GM19468 (cell line): ENCODE data around the gene TRAPPC8.
"Not testable (repeated sequence)": the region's sequence is repeated elsewhere in the genome, so short reads cannot be mapped to it uniquely, and the experiment has no call there.

Experiments used
- ATAC-seq: cut with Tn5 transposase; IDR thresholded peaks from one replicate; pipeline ENCODE4 v1.9.1; 2021; ENCODE audit warnings: mild to moderate bottlenecking, moderate library complexity, moderate number of reproducible peaks; ENCODE audit not compliant: unreplicated experiment; ENCODE audit errors: extremely low read depth

Gene TRAPPC8, protein sequence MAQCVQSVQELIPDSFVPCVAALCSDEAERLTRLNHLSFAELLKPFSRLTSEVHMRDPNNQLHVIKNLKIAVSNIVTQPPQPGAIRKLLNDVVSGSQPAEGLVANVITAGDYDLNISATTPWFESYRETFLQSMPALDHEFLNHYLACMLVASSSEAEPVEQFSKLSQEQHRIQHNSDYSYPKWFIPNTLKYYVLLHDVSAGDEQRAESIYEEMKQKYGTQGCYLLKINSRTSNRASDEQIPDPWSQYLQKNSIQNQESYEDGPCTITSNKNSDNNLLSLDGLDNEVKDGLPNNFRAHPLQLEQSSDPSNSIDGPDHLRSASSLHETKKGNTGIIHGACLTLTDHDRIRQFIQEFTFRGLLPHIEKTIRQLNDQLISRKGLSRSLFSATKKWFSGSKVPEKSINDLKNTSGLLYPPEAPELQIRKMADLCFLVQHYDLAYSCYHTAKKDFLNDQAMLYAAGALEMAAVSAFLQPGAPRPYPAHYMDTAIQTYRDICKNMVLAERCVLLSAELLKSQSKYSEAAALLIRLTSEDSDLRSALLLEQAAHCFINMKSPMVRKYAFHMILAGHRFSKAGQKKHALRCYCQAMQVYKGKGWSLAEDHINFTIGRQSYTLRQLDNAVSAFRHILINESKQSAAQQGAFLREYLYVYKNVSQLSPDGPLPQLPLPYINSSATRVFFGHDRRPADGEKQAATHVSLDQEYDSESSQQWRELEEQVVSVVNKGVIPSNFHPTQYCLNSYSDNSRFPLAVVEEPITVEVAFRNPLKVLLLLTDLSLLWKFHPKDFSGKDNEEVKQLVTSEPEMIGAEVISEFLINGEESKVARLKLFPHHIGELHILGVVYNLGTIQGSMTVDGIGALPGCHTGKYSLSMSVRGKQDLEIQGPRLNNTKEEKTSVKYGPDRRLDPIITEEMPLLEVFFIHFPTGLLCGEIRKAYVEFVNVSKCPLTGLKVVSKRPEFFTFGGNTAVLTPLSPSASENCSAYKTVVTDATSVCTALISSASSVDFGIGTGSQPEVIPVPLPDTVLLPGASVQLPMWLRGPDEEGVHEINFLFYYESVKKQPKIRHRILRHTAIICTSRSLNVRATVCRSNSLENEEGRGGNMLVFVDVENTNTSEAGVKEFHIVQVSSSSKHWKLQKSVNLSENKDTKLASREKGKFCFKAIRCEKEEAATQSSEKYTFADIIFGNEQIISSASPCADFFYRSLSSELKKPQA (N-terminal part only)

DNA sequence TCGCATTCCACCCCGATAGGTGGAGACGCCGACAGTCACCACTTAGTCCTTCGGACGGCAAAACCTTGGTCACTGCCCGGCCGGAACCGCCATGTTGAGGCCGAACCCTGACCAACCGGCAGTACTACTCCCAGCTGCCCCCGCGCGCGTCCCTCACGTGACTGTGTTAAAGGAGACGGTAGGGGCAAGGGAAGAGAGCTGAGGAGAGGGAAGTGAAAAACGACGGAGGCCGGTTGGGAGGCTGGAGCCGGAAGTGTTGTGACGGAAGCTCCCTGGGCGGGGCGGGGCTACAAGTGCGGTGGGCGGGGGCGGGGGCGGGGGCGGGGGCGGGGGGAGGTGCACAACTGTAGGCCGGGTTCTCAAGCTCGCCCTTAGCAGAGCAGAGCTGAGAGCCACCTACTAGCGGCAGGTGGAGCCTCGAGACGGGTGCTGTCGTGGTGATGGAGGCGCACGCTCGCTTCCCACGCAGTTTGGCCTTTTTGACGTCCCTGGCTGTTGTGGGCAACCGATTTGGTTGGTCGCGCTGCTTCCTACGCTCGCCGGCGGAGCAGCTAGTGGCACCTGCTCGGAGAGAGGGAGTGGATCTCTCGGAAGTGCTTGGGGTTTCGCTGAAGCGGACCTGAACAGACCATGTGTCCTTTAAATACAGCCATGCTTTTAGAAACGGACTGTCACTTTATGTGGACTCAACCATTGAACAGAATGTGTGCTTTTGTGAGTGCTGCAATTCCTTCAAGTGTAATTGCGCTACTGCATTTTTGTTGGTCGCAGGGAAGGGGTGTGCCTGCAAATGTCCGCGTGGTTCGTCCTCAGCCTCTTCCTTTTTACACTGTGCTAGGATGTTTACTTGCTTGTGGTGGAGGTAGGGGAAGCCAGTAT, at the start of gene TRAPPC8:
Gene TRAPPC8 (minus strand): TSS at position 130 of the 879 bp plus-strand sequence. CDS start 364 bp downstream, outside the sequence.
- ATAC-seq, result peak; percentile 93

DNA sequence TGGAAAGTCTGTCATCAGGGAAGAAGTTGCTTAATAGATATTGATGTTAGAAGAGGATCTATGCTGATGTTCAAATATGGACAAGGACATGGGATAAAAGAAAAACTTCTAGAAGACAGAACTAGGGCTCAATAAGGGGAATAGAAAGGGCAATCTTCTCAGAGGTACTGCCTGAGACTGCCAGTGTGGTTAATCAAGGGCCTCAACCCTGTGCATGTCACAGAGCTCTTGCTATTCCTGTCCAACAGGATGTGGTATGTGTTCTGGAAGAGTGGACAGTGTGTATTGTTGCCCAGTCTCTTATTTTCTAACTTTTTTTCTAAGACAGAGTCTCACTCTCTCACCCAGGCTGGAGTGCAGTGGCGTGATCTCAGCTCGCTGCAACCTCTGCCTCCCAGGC, 47.9 kb upstream of the TRAPPC8 start:
- peak; percentile 97 for ATAC-seq

DNA sequence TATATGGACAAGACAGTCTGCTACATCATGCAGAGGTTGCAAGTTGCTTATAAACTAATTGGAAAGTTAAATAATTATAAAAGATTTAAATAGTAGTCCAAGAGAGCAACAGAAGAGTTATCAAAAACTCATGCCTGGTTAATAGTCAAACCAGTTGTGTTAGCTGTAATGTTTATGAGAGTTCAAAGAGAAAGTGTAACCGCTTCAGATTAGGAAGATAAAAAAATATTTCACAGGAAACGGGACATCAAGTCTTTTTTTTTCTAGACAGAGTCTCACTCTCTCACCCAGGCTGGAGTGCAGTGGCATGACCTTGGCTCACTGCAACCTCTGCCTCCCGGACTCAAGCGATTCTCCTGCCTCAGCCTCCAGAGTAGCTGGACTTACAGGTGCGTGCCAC, 41.0 kb upstream of the TRAPPC8 start:
- no peak for ATAC-seq

DNA sequence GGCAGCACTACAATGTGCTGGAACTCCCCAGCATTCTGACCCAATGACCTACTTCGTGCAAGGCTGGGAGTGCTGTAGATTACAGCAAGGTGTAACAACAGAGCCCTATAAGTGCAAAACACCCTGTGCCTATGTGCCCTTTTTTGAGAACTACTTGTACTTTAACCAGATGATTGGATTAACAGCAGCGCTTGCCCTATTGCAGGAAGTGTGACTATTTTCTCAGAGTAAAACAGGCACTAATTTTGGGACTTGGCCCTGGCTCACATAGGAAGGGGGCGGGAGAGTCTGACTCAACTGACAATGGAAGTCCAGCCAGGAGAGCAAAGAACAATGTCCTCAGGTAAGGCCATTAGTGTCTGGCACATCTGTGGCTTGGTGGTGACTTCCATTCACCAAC, 40.1 kb upstream of the TRAPPC8 start:
- no peak for ATAC-seq

DNA sequence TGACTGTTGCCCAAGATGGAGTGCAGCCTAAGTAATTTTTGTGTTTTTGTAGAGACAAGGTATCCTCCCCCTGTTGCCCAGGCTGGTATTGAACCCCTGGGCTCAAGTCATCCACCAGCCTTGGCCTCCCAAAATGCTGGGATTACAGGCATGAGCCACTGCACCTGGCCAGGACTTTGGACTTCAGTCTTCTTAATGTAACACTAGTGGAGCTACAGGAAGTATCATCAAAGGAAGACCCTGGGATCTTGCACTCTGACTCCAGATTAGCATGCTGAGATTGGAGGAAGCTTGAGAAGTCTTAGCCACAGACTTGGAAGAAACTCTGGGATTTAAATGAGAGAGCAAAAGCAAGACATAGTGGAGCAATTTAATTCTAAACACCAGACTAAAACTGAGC, 37.9 kb upstream of the TRAPPC8 start:
- ATAC-seq, result no peak

DNA sequence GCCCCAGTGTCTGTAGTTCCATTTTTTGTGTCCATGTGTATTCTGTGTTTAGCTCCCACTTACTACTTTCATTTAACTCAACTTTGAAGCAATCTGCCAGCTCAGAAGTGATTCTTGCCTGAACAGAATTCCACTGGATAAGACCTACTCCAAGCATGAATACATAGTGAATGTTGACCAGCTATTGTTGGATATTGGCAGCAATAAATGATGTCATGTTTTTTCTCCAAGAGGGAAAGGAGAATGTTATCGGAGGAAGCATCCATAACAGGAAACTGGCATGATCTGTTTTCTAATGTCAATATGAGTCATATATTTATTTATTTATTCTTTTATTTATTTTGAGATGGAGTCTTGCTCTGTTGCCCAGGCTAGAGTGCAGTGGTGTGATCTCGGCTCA, 36.8 kb upstream of the TRAPPC8 start:
- ATAC-seq, result no peak

DNA sequence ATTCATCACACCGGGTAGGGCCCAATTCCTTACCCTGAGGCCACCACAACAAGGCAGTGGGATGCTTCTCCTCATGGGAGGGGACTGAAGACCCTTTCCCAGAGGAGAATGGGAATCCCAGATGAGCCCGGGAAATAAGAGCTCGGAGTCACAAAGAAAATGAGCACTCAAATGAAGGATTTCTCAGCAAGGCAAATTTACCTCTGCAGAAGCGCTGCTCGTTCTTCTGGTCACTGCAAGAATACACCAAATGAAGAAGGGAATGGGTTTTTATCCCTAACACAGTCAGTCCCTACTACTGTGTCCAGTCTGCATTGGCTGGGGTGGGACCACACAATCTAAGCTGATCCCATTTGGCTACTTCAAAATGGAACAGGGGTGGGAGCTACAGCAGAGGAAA, 35.7 kb upstream of the TRAPPC8 start:
- no peak for ATAC-seq

DNA sequence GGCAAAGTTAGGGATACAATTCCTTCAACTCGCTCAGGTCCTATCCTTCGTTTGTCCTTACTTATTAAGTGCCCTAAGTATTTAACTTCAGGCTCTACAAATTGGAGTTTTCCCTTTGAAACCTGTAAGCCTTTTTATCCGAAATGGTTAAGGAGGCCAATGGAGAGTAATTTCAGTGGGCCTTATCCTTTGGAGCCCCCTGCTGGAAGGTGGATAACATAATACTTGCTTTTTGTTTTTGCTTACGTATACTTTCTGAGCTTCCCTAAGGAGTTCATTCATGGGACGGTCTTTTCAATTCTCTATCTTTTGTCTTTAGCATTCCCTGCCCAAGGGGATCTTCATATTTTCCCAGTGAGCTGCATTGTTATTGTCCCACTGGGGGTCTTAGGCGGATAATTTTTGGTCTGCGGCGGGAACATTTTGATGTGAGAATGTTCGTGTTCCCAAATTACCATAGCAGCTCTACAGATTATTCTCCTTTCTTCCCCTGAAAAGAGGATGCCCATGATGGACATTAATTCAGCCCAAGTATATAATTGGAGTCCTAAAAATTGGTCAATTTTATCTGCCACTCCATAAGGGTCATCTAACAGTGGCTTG, 34.4 kb upstream of the TRAPPC8 start:
- no peak for ATAC-seq

DNA sequence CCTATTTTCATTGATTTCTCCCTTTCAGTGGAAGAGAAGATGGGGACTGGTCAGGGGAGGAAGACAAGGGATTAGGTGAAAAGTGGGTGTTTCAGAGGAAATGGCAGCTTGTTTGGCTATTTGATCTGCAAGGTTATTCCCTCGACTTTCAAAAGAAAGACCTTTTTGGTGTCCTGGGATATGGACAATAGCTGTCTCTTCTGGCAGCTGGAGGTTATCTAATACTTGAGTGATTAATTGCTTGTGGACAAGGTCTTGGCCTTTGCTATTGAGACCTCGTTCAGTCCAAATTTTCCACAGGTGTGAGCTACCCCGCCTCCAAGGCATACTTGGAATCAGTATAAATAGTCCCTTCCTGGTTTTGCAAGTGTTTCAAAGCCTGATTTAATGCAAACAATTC, 33.3 kb upstream of the TRAPPC8 start:
- ATAC-seq, result no peak

DNA sequence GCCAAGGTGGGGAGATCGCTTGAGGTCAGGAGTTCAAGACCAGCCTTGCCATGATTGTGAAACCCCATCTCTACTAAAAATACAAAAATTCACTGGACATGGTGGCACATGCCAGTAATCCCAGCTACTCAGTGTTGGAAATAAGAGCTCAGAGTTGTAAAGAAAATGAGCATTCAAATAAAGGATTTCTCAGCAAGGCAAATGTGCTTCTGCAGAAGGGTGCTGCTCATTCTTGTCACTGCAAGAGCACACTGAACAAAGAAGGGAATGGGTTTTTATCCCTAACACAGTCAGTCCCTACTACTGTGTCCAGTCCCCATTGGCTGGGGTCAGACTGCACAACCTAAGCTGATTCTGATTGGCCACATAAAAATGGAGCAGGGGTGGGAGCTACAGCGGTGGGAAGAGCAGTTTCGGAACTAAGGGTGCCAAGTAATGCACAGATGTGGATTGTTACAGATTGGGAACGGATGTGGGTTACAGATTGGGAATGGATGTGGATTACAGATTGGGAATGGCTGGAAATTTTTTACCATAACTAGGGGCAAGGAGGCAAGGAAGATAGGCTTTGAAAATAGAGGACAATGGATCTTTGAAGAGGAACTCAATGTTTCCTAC, 31.1 kb upstream of the TRAPPC8 start:
- no peak for ATAC-seq

DNA sequence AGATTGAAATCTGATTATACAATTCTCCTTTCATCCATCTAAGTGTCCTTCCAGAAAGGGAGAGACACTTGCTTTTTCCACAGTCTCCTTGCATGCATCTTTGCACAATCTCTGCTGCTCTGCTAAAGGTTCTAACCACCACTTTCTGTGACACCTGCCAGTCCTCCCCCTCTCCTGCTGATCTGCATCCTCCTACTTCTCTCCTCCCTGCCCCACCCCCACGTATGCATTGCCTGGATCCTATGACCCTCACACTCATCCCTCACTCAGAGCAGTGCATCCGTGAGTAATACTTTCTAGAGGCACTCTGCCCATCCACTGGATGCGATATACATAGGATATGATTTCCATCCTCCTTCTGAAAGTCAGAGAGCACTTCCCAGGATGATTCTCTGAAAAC, 27.7 kb upstream of the TRAPPC8 start:
- no peak for ATAC-seq

DNA sequence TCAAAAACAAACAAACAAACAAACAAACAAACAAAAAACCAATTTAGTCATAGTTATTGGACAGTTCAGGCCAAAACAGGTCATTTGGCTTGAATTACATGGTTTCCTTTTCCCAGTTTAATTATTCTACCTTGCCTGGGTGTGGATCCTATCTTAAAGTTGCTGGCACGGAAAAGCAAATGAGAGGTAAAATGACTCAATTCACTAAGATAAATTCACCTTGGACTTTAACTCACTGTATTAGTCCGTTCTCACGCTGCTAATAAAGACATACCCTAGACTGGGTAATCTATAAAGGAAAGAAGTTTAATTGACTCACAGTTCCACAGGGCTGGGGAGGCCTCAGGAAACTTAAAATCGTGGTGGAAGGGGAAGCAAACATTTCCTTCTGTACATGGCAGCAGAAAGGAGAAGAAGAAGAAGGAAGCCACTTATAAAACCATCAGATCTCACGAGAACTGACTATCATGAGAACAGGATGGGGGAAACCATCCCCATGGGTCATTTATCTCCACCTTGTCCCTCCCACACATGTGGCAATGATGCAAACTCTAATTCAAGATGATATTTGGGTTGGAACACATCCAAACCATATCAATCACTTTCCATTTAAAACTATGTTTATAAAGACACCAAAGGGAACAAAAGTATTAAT, 22.5 kb upstream of the TRAPPC8 start:
- ATAC-seq, result no peak

DNA sequence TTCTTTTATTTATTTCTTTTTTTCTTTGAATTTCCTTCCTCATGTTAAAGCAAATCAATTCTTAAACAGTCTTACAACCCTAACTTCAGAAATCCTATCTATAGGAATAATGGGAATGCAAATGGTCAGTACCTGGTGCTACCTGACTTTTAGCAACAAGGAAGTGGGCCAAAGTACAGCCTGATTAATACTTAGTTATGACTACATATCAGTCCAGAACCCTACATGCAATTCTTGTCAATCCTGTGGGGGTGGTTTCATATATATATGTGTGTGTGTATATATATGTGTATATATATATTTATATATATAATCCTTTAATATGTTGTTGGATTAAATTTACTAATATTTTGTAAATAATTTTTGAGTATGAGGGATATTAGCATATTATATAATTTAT, 14.8 kb upstream of the TRAPPC8 start:
- ATAC-seq, result no peak

DNA sequence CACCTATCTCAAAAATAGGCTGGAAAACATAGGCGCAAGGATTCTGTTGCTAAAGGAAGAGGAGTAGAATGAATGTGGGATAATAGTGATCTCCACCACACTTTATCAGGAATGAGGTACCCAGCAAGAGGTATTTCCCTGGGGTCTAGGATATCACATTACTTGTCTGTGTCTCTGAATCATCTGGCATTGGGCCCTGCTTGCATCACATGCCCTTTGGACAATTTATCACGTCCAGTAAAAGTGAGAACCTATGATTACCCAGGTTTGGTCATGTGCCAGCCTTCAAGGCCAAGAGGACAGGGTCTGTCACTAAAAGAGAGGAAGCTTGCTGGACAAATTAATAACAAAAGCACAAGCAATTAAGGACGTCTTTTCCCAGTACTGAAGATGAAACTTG, 11.4 kb upstream of the TRAPPC8 start:
- no peak for ATAC-seq

DNA sequence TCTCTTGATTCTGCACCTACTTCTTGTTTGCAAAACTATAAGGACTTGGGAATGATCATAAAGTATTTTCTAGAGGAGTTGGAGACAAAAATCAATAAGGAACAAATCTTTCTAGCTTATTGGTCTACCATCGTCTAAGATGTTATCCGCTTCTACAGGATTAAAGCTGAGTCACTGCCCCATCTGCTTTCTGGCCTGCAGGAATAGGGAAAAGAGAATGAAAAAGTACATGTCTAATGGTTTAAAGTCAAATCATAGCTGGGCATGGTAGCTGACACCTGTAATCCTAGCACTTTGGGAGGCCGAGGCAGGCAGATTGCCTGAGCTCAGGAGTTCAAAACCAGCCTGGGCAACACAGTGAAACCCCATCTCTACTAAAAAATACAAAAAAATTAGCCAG, 10.8 kb upstream of the TRAPPC8 start:
- not testable (repeated sequence) for ATAC-seq

DNA sequence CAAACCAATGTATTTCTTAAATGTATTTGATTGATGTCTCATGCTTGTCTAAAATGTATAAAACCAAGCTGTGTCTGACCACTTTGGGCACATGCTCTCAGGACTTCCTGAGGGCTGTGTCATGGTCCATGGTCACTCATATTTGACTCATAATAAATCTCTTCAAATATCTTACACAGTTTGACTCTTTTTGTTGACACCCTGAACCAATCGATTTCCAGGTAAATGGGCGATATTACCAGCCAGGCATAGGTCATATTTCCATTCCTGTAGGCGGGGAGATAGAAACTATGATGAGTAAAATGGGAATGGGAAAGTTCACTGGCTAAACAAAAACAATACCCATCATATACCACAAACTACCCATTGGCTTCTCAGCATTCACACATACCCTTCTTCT, 9.3 kb upstream of the TRAPPC8 start:
- ATAC-seq, result no peak

DNA sequence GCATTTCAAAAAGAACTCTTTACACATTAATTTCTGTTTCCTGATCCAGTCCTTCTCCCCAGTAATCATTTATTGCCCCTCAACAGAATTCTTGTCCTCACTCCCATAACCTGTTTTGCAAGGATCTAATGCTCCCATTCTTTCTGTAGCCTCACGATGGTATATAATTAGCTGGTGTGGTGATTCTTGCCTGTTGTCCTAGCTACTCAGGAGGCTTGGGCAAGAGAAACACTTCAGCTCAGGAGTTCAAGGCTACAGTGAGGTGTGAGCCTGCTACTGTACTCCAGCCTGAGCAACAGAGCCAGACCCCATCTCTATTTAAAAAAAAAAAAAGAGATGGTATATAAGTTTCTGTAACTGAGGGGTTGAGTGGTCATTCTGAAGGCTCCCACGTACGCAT, 7.7 kb upstream of the TRAPPC8 start:
- ATAC-seq, result no peak

DNA sequence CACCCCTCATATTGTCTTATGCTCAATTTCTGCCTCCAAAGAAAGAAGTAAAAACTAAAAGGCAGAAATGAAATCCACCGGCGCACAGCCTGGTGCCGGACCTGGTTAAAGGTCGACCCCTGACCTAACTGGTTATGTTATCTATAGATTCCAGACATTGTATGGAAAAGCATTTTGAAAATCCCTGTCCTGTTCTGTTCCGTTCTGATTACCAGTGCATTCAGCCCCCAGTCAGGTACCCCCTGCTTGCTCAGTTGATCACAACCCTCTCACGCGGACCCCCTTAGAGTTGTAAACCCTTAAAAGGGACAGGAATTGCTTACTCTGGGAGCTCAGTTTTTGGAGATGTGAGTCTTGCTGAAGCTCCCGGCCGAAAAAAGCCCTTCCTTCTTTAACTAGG, 5.4 kb upstream of the TRAPPC8 start:
- not testable (repeated sequence) for ATAC-seq
